ENCODE measurements around the gene IKZF3.
"Not testable (repeated sequence)": the region's sequence is repeated elsewhere in the genome, so short reads cannot be mapped to it uniquely, and the experiment has no call there.

The IKZF3 gene

DNA sequence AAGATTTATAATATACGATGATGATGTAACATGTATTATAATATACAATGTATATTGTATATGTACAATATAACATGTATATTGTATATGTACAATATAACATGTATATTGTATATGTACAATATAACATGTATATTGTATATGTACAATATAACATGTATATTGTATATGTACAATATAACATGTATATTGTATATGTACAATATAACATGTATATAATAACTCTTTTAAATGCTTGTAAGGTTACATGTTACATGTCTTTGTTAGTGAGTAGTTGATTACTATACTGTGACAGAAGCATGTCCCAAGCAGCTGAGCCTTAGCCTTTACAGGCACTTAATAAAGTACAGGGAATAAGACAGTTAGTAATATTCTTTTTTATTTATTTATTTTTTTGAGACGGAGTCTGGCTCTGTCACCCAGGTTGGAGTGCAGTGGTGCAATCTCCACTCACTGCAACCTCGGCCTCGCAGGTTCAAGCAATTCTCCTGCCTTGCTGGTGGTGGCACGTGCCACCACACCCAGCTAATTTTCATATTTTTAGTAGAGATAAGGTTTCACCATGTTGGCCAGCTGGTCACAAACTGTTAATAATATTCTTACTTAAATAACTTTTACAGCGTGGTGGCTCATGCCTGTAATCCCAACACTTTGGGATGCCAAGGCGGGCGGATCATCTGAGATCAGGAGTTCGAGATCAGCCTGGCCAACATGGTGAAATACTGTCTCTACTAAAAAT, 8.0 kb downstream of the IKZF3 start:
- H3K79me2 ChIP-seq (ENCODE audit: control insufficient read depth, insufficient read depth, low read length, unreplicated experiment); H3K36me3 ChIP-seq (ENCODE audit: insufficient read depth, low read length); H3K4me3 ChIP-seq (ENCODE audit: low read depth, low read length); H2AFZ ChIP-seq (ENCODE audit: low read length, unreplicated experiment); H3K27ac ChIP-seq (ENCODE audit: low read depth, low read length); H3K4me1 ChIP-seq (ENCODE audit: control insufficient read depth, insufficient read depth, low read length, unreplicated experiment); H3K27me3 ChIP-seq (ENCODE audit: insufficient read depth, low read length): not testable (repeated sequence)

DNA sequence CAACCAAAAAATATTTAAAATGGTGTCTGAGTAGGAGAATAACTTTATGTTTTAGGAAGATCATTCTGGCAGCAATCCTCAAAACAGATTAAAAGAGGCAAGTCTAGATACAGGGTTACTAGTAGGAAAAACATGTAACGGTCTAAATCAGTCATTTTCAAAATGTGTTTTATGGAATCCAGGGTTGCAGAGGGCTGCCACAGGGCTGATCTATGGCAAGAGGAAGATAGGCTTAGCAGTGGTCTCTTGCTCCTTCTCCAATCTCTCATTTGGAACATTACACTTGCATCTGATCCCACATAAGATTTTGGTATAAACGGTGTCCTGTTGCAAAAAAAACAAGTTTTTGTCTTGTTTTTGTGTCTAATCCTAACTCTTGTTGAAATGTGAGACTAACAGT, 9.2 kb downstream of the IKZF3 start:
- Histone ChIP-seq H2AFZ (ENCODE audit: low read length, unreplicated experiment) (no peak overlapping the region), H3K4me3 (ENCODE audit: low read depth, low read length) (no peak overlapping the region), H3K27me3 (ENCODE audit: insufficient read depth, low read length) (peaks cover 5% of the 10 kb centered on the region; the same call in 1 of the 2 replicates), H3K27ac (ENCODE audit: low read depth, low read length) (no peak overlapping the region), H3K36me3 (ENCODE audit: insufficient read depth, low read length) (no peaks in the 10 kb centered on the region), H3K79me2 (ENCODE audit: control insufficient read depth, insufficient read depth, low read length, unreplicated experiment) (no peaks in the 10 kb centered on the region), H3K4me1 (ENCODE audit: control insufficient read depth, insufficient read depth, low read length, unreplicated experiment) (no peaks in the 10 kb centered on the region)

DNA sequence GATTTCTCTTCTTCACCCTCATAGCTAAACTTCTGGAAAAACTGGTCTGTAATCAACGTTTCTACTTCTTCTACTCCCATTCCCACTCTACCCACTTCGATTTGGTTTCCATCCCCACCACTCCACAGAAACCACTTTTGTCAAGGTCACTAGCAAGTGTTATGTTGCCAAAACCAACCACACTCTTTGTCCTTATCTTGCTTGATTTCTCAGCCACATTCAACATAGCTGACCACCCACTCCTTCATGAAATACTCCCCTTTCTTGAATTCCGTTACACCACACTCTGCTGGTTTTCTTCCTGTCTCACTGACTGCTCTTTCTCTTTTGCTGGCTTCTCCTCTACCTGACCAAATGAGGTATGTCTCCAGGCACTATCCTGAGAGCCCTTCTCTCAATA, 11.9 kb downstream of the IKZF3 start:
- Histone ChIP-seq H3K4me1 (ENCODE audit: control insufficient read depth, insufficient read depth, low read length, unreplicated experiment) (no peaks in the 10 kb centered on the region), H3K4me3 (ENCODE audit: low read depth, low read length) (no peak overlapping the region), H3K27ac (ENCODE audit: low read depth, low read length) (no peak overlapping the region), H2AFZ (ENCODE audit: low read length, unreplicated experiment) (no peak overlapping the region), H3K36me3 (ENCODE audit: insufficient read depth, low read length) (no peaks in the 10 kb centered on the region), H3K27me3 (ENCODE audit: insufficient read depth, low read length) (peaks cover 16% of the 10 kb centered on the region), H3K79me2 (ENCODE audit: control insufficient read depth, insufficient read depth, low read length, unreplicated experiment) (no peaks in the 10 kb centered on the region)

DNA sequence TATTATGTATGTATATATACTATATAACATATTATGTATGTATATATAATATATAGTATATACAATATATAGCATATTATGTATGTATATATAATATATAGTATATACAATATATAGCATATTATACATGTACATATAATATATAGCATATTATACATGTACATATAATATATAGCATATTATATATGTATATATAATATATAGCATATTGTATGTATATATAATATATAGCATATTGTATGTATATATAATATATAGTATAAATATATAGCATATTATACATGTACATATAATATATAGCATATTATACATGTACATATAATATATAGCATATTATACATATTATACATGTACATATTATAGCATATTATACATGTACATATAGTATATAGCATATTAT, 13.9 kb downstream of the IKZF3 start:
- not testable (repeated sequence) for H3K4me1 ChIP-seq (ENCODE audit: control insufficient read depth, insufficient read depth, low read length, unreplicated experiment); H3K79me2 ChIP-seq (ENCODE audit: control insufficient read depth, insufficient read depth, low read length, unreplicated experiment); H3K36me3 ChIP-seq (ENCODE audit: insufficient read depth, low read length); H3K27ac ChIP-seq (ENCODE audit: low read depth, low read length); H2AFZ ChIP-seq (ENCODE audit: low read length, unreplicated experiment); H3K4me3 ChIP-seq (ENCODE audit: low read depth, low read length)
- peaks cover 18% of the 10 kb centered on the region for H3K27me3 ChIP-seq (ENCODE audit: insufficient read depth, low read length)

DNA sequence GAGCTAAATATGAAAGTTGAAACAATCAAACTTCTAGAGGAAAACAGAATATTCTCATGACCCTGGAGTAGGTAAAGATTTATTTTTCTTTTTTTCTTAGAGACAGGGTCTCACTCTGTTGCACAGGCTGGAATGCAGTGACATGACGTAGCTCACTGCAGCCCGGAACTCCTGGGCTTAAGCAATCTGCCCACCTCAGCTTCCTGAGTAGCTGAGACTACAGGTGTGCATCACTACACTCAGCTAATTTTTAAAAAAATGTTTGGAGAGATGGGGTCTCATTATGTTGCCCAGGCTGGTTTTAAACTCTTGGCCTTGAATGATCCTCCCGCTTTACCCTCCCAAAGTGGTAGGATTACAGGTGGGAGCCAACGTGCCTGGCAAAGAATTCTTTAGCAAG, 15.5 kb downstream of the IKZF3 start:
- no peaks in the 10 kb centered on the region for H3K4me1 ChIP-seq (ENCODE audit: control insufficient read depth, insufficient read depth, low read length, unreplicated experiment)
- no peaks in the 10 kb centered on the region for H3K36me3 ChIP-seq (ENCODE audit: insufficient read depth, low read length)
- H3K79me2 ChIP-seq (ENCODE audit: control insufficient read depth, insufficient read depth, low read length, unreplicated experiment), result no peaks in the 10 kb centered on the region

DNA sequence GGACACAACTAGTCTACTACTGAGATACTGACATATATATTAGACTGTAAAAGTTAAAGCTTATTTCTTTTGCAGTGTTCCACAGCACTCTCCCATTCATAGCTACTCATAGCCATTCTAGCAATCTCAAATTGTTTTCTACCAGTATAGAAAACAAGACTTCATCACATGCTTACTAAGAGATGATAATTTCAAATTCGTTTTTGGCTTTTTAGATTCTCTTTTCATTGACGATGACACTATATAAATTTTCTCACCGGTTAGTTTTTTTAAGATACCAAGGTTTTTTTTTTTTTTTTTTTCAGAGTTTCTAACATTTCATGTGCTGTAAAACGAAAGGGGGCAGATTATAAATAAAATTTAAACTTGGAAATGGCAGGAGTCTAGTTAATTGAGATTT, 17.9 kb downstream of the IKZF3 start:
- Histone ChIP-seq H3K36me3 (ENCODE audit: insufficient read depth, low read length) (no peaks in the 10 kb centered on the region), H3K79me2 (ENCODE audit: control insufficient read depth, insufficient read depth, low read length, unreplicated experiment) (no peaks in the 10 kb centered on the region), H2AFZ (ENCODE audit: low read length, unreplicated experiment) (no peak overlapping the region), H3K4me3 (ENCODE audit: low read depth, low read length) (no peak overlapping the region), H3K27ac (ENCODE audit: low read depth, low read length) (no peak overlapping the region), H3K27me3 (ENCODE audit: insufficient read depth, low read length) (peaks cover 25% of the 10 kb centered on the region), H3K4me1 (ENCODE audit: control insufficient read depth, insufficient read depth, low read length, unreplicated experiment) (no peaks in the 10 kb centered on the region)

More for the DNA sequence above, 15.5 kb downstream of the IKZF3 start:
- Histone ChIP-seq H2AFZ (ENCODE audit: low read length, unreplicated experiment) (no peak overlapping the region), H3K27me3 (ENCODE audit: insufficient read depth, low read length) (peaks cover 17% of the 10 kb centered on the region), H3K4me3 (ENCODE audit: low read depth, low read length) (no peak overlapping the region), H3K27ac (ENCODE audit: low read depth, low read length) (no peak overlapping the region)

DNA sequence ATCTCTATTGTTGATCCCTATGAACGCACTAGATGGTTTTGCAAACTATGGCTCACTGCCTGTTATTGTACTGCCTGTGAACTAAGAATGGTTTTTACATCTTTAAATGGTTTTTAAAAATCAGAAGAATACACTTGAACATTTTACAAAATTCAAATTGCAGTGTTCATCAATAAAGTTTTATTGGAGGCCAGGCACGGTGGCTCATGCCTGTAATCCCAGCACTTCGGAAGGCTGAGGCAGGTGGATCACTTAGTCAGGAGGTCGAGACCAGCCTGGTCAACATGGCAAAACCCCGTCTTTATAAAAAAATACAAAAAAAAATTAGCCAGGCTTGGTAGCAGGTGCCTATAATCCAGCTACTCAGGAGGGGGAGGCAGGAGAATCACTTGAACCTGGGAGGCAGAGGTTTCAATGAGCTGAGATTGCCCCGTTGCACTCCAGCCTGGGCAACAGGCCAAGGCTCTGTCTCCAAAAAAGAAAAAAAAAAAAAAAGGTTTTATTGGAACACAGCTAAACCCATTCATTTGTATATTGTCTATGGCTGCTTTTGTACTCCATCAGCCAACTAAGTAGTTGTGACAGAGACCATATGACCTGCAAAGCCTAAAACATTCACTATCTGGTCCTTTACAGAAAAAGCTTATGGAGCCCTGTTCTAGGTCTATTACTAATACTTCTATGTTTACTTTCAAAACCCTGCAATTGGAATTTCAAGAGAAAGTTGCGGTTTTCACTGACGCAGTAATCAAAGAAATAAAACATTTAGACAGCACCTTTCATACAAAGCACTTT, 18.9 kb downstream of the IKZF3 start:
- Histone ChIP-seq H3K36me3 (ENCODE audit: insufficient read depth, low read length) (no peaks in the 10 kb centered on the region), H3K4me3 (ENCODE audit: low read depth, low read length) (no peak overlapping the region), H3K27me3 (ENCODE audit: insufficient read depth, low read length) (peaks cover 25% of the 10 kb centered on the region), H3K4me1 (ENCODE audit: control insufficient read depth, insufficient read depth, low read length, unreplicated experiment) (no peaks in the 10 kb centered on the region), H2AFZ (ENCODE audit: low read length, unreplicated experiment) (no peak overlapping the region), H3K79me2 (ENCODE audit: control insufficient read depth, insufficient read depth, low read length, unreplicated experiment) (no peaks in the 10 kb centered on the region), H3K27ac (ENCODE audit: low read depth, low read length) (no peak overlapping the region)

DNA sequence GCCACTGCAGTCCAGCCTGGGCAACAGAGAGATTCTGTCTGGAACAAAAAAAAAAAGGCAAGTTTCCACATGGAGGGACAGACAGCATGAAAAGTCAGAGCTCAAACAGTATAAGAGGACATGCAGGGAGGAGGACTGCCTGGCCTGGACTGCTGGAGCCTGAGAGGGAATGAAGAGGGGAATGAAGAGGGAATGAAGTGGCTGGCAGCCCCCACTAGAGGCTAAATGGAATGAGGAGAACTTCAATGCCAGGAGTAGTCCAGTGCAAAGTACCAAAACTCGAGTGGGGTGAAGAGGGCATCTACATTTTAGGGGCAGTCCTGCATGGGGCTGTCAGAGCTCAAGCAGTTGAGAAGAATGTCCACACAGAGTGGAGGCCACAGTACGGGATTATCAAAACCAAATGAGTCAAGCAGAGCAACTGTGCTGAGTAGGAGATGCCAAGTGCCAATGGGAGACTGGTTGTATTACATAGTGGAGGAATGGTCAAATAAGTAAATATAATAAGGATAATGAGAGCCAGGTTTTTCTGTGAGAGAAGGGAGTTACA, 22.9 kb downstream of the IKZF3 start:
- Histone ChIP-seq H3K36me3 (ENCODE audit: insufficient read depth, low read length) (no peaks in the 10 kb centered on the region), H3K4me1 (ENCODE audit: control insufficient read depth, insufficient read depth, low read length, unreplicated experiment) (no peaks in the 10 kb centered on the region), H2AFZ (ENCODE audit: low read length, unreplicated experiment) (no peak overlapping the region), H3K79me2 (ENCODE audit: control insufficient read depth, insufficient read depth, low read length, unreplicated experiment) (no peaks in the 10 kb centered on the region), H3K4me3 (ENCODE audit: low read depth, low read length) (no peak overlapping the region), H3K27ac (ENCODE audit: low read depth, low read length) (no peak overlapping the region), H3K27me3 (ENCODE audit: insufficient read depth, low read length) (peaks cover 8% of the 10 kb centered on the region)

DNA sequence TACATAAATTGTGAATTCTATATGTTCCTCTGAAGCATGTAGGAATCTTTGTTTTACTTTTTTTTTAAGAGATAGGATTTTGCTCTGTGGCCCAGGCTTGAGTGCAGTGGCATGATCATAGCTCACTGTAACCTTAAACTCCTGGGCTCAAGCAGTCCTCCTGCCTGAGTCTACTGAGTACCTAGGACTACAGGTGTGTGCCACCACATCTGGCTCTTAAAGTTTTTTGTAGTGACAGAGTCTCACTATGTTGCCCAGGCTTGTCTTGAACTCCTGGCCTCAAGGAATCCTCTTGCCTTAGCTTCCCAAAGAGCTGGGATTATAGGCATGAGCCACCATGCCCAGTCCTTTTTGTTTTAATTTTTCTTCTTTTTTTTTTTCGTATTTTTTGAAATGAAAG, 25.3 kb downstream of the IKZF3 start:
- H3K27me3 ChIP-seq (ENCODE audit: insufficient read depth, low read length), result peaks cover 14% of the 10 kb centered on the region
- no peak overlapping the region for H3K4me3 ChIP-seq (ENCODE audit: low read depth, low read length)
- H2AFZ ChIP-seq (ENCODE audit: low read length, unreplicated experiment), result no peak overlapping the region
- no peaks in the 10 kb centered on the region for H3K79me2 ChIP-seq (ENCODE audit: control insufficient read depth, insufficient read depth, low read length, unreplicated experiment)
- H3K36me3 ChIP-seq (ENCODE audit: insufficient read depth, low read length), result no peaks in the 10 kb centered on the region
- no peak overlapping the region for H3K27ac ChIP-seq (ENCODE audit: low read depth, low read length)
- H3K4me1 ChIP-seq (ENCODE audit: control insufficient read depth, insufficient read depth, low read length, unreplicated experiment), result no peaks in the 10 kb centered on the region

DNA sequence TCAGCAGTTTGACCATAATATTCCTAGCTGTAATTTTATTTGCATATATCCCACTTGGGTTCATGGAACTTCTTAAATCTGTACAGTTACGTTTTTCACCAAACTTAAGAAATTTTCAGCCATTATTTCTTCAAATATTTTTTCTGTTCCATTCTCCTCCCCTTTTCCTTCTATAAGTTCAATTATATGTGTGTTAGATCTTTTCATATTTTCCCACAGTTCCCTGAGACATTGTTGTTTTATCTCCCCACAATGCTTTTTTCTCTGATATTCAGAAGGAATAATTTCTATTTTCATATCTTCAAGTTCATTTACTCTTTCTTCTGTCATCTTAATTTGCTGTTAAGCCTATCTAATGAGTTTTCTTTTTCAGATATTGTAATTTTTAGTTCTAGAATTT, 26.1 kb downstream of the IKZF3 start:
- Histone ChIP-seq H3K27me3 (ENCODE audit: insufficient read depth, low read length) (peaks cover 13% of the 10 kb centered on the region), H3K27ac (ENCODE audit: low read depth, low read length) (no peak overlapping the region), H3K4me3 (ENCODE audit: low read depth, low read length) (no peak overlapping the region), H2AFZ (ENCODE audit: low read length, unreplicated experiment) (no peak overlapping the region), H3K36me3 (ENCODE audit: insufficient read depth, low read length) (no peaks in the 10 kb centered on the region), H3K4me1 (ENCODE audit: control insufficient read depth, insufficient read depth, low read length, unreplicated experiment) (no peaks in the 10 kb centered on the region), H3K79me2 (ENCODE audit: control insufficient read depth, insufficient read depth, low read length, unreplicated experiment) (no peaks in the 10 kb centered on the region)

DNA sequence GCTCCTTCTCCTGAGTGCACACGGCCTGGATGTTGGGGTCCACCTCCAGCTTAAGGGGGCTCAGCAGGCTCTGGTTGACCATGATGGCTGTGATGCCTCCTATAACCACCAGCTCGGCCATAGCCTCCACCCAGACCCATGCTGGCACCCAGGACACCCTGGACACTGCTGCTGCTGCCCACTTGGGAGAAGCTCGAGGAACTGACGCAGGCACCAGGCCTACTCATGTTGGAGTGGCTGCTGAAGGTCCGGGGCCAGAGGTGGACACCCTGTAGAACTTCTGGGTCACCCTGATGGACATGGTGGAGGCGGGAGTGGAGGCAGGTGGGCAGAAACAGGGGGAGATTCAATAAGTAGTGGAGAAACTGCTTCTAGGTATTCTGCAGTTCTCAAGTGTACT, 28.0 kb downstream of the IKZF3 start:
- Histone ChIP-seq H3K36me3 (ENCODE audit: insufficient read depth, low read length) (no peaks in the 10 kb centered on the region), H3K27ac (ENCODE audit: low read depth, low read length) (no peak overlapping the region), H3K4me1 (ENCODE audit: control insufficient read depth, insufficient read depth, low read length, unreplicated experiment) (no peaks in the 10 kb centered on the region), H3K79me2 (ENCODE audit: control insufficient read depth, insufficient read depth, low read length, unreplicated experiment) (no peaks in the 10 kb centered on the region), H3K4me3 (ENCODE audit: low read depth, low read length) (no peak overlapping the region), H3K27me3 (ENCODE audit: insufficient read depth, low read length) (0 out of 2 replicates have a peak, but pooled peaks cover 6% of the 10 kb centered on the region), H2AFZ (ENCODE audit: low read length, unreplicated experiment) (no peak overlapping the region)

Measured in ACC112 (cell line).